Measurements from ENCODE around the gene DYTN.
A peak's percentile ranks its signal among the peaks of the same experiment; 100 is the strongest.

DYTN gene

GRCh38 chr2:206614811-206615210 lies 103.4 kb downstream of the DYTN start:
- DNase-seq (ENCODE audit: low read depth), result peak; percentile 86

- peak; percentile 9 for DNase-seq (ENCODE audit: low read depth)
Measured at GRCh38 chr2:206611736-206612135, 106.5 kb downstream of the DYTN start.

DNA sequence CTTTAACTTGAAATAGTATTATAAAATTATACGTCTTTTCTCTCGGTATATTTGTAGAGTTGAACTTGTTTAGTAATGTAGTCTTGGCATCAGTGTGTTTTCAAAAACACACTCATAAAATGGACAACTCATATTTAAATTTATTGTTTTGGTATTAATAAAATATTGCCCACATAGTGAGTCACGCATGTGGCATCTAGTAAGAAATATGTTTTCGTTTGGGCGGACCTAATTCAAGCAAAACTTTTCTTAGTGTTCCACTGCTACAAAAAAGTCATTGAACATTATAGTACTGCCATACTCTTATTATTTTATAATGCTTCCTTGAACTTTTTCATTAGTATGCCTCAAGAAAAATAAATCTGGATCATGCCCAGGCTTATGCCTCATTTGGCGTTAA lies 107.0 kb downstream of the DYTN start:
- DNase-seq (ENCODE audit: low read depth), result peak; percentile 8

DNA sequence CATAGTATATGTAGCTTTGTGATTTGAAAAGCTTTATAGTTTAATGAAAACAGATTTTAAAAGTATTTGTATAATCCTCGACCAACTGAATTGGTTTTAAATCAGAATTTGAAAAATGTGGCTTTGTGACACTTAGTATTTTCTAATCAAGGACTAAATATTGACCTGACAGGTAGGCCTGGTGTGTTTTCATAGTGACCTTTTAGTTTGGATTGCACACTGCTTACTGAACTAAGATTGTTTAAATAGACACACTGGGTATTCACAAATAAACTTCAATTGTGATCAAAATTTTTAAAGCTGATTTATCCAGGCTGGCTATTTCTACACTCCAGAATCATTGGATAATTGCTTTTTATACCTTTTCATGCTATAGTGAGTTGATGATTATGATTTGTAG lies 107.7 kb downstream of the DYTN start:
- no peak for DNase-seq (ENCODE audit: low read depth)

GRCh38 chr2:206603243-206603642 lies 115.0 kb downstream of the DYTN start:
- DNase-seq (ENCODE audit: low read depth), result no peak
